OCI-LY7 (cell line): Measurements from ENCODE around the gene CACNA2D4. TPM values are rescaled to one million over a fixed set of nuclear protein-coding genes. Genes with fewer than 3 reads are reported as not detected.

Source experiments
- BruUV-seq: library from RNA; stranded (reverse); fragments of 400-500 nt; replicated peaks from 2 replicates; lab custom pipeline; 2021; lab: Mats Ljungman, UMichigan
- CTCF ChIA-PET: fragments of 300-600 bp; sonication (Branson Sonifier 250); formaldehyde crosslinking; loops from one replicate; lab custom pipeline; 2022; ENCODE audit warnings: antibody characterized with exemption; ENCODE audit not compliant: unreplicated experiment; lab: Charles Lee
- POLR2A ChIA-PET: fragments of 300-600 bp; sonication (Branson Sonifier 250); formaldehyde crosslinking; loops from one replicate; lab custom pipeline; 2022; ENCODE audit warnings: antibody characterized with exemption; lab: Charles Lee
- DNase-seq: peaks from one replicate; pipeline ENCODE4 v3.0.0-alpha.2; 2015; ENCODE audit warnings: low spot score
- H2AFZ ChIP-seq: fragments of 200-600 bp; sonication (generic), shearing (Covaris generic); 2 replicates; pipeline ENCODE4 v1.6.1; 2014; ENCODE audit warnings: mild to moderate bottlenecking, antibody characterized with exemption, low read length, moderate library complexity
- H3K27ac ChIP-seq: fragments of 200-600 bp; sonication (generic); 2 replicates; pipeline ENCODE4 v1.5.1; 2014; ENCODE audit warnings: mixed run types, low read depth, mild to moderate bottlenecking, moderate library complexity, low read length, inconsistent platforms; ENCODE audit not compliant: poor library complexity, severe bottlenecking
- H3K36me3 ChIP-seq: fragments of 200-600 bp; sonication (generic); 2 replicates; pipeline ENCODE4 v1.6.1; 2014; ENCODE audit warnings: mild to moderate bottlenecking, antibody characterized with exemption, low read length, moderate library complexity, mixed read lengths; ENCODE audit not compliant: insufficient read depth
- H3K4me1 ChIP-seq: fragments of 200-600 bp; sonication (generic); 2 replicates; pipeline ENCODE4 v1.5.1; 2014; ENCODE audit warnings: mild to moderate bottlenecking, low read length; ENCODE audit not compliant: insufficient read depth, poor library complexity, severe bottlenecking
- H3K4me2 ChIP-seq: fragments of 200-600 bp; sonication (generic); 2 replicates; pipeline ENCODE4 v1.6.1; 2014; ENCODE audit warnings: mild to moderate bottlenecking, low read length
- H3K4me3 ChIP-seq: fragments of 200-600 bp; sonication (generic); 2 replicates; pipeline ENCODE4 v1.5.1; 2014; ENCODE audit warnings: mild to moderate bottlenecking, low read depth, low read length; ENCODE audit not compliant: poor library complexity, severe bottlenecking
- H3K79me2 ChIP-seq: fragments of 200-600 bp; sonication (generic); 2 replicates; pipeline ENCODE4 v1.6.1; 2016; ENCODE audit warnings: low read depth, mild to moderate bottlenecking, low read length, moderate library complexity, mixed read lengths; ENCODE audit not compliant: insufficient read depth
- H3K9me2 ChIP-seq: fragments of 200-600 bp; sonication (generic); 2 replicates; pipeline ENCODE4 v1.6.1; 2016; ENCODE audit warnings: mild to moderate bottlenecking, low read length, mixed read lengths; ENCODE audit not compliant: insufficient read depth
- H3K9me3 ChIP-seq: fragments of 200-600 bp; sonication (generic); 2 replicates; pipeline ENCODE4 v1.6.1; 2014; ENCODE audit warnings: mild to moderate bottlenecking, mixed run types, low read length, mixed read lengths
- H4K20me1 ChIP-seq: fragments of 200-600 bp; sonication (generic); 2 replicates; pipeline ENCODE4 v1.6.1; 2014; ENCODE audit warnings: mild to moderate bottlenecking, antibody characterized with exemption, low read length, moderate library complexity, mixed read lengths; ENCODE audit not compliant: insufficient read depth
- CTCF ChIP-seq: fragments of 200-600 bp; sonication (generic); conservative IDR thresholded peaks from 2 replicates; pipeline ENCODE4 v1.5.1; 2014; ENCODE audit warnings: mild to moderate bottlenecking, antibody characterized with exemption, low read length, moderate library complexity, mixed read lengths
- EZH2phosphoT487 ChIP-seq: fragments of 200-600 bp; sonication (generic); IDR thresholded peaks from 2 replicates; pipeline ENCODE4 v1.6.1; 2018; ENCODE audit warnings: low read depth, borderline replicate concordance, mild to moderate bottlenecking, mixed run types, antibody characterized with exemption, low read length, moderate library complexity, mixed read lengths
- intact Hi-C: fragments of 100-400 bp; cut with micrococcal nuclease; formaldehyde crosslinking; loops from one replicate; pipeline ENCODE4 v1.10.0; 2022; ENCODE audit not compliant: unreplicated experiment
- total RNA-seq, 2 experiments: library from RNA; depleted of rRNA in 1 of 2; stranded (reverse); fragments of >200 nt in 1 of 2; shearing (Covaris generic) in 1 of 2; gene quantifications; 2 replicates each; pipeline ENCODE4 v1.2.3, GENCODE V29; 2014 to 2022

CACNA2D4 gene
- total RNA-seq, 2 experiments from 2014 or later = 0.13 TPM; not detected in 1

- H3K4me3 ChIP-seq = no peak overlapping the region
- H3K4me1 ChIP-seq = no peaks in the 10 kb centered on the region
- H4K20me1 ChIP-seq = no peaks in the 10 kb centered on the region
- ChIA-PET POLR2A (interaction anchor here (0.7 to 1.2 kb wide), 6 partner anchors 8 to 1131 kb away, joined by 3 to 5 read pairs (median 4); no protein-coding TSS in a partner anchor), CTCF (no interaction called here)
- no peaks in the 10 kb centered on the region for H3K9me3 ChIP-seq
- no TSS peak for BruUV-seq
- peaks cover 2% of the 10 kb centered on the region; the same call in 1 of the 2 replicates for H3K36me3 ChIP-seq
- no peak overlapping the region for H3K27ac ChIP-seq
- no peak overlapping the region for H2AFZ ChIP-seq
- intact Hi-C loops = no loop called here
- H3K9me2 ChIP-seq = no peaks in the 10 kb centered on the region
- DNase-seq = no peak
- peaks cover 18% of the 10 kb centered on the region for H3K79me2 ChIP-seq
- H3K4me2 ChIP-seq = no peak overlapping the region
- TF ChIP-seq EZH2phosphoT487 = no peak
- no peak for TF ChIP-seq CTCF
Measured at GRCh38 chr12:1767407-1768090, 150.9 kb downstream of the CACNA2D4 start.

- no peaks in the 10 kb centered on the region for H3K9me2 ChIP-seq
- no peaks in the 10 kb centered on the region for H4K20me1 ChIP-seq
- H3K27ac ChIP-seq = no peak overlapping the region
- intact Hi-C loops = no loop called here
- H3K4me1 ChIP-seq = no peaks in the 10 kb centered on the region
- peaks cover 2% of the 10 kb centered on the region; the same call in 1 of the 2 replicates for H3K36me3 ChIP-seq
- TF ChIP-seq CTCF (no peak), EZH2phosphoT487 (no peak)
- ChIA-PET CTCF (no interaction called here), POLR2A (interaction anchor here (1.0 to 1.2 kb wide), 2 partner anchors 9 to 11 kb away, joined by 3 to 5 read pairs; no protein-coding TSS in a partner anchor)
- H3K9me3 ChIP-seq = no peaks in the 10 kb centered on the region
- DNase-seq = no peak
- no peak overlapping the region for H3K4me2 ChIP-seq
- no peak overlapping the region for H3K4me3 ChIP-seq
- no peak overlapping the region for H2AFZ ChIP-seq
- peaks cover 18% of the 10 kb centered on the region for H3K79me2 ChIP-seq
- no TSS peak for BruUV-seq
Measured at GRCh38 chr12:1766110-1766509, 152.3 kb downstream of the CACNA2D4 start.

- Histone ChIP-seq H3K9me2 (no peaks in the 10 kb centered on the region), H3K4me3 (no peak overlapping the region), H3K27ac (no peak overlapping the region), H3K4me1 (no peaks in the 10 kb centered on the region), H4K20me1 (no peaks in the 10 kb centered on the region), H3K9me3 (no peaks in the 10 kb centered on the region), H2AFZ (no peak overlapping the region), H3K4me2 (no peak overlapping the region), H3K79me2 (peaks cover 21% of the 10 kb centered on the region), H3K36me3 (peaks cover 25% of the 10 kb centered on the region)
- no TSS peak for BruUV-seq
- intact Hi-C loops = no loop called here
- CTCF ChIA-PET = no interaction called here
- DNase-seq = no peak
- TF ChIP-seq CTCF = no peak
- no peak for TF ChIP-seq EZH2phosphoT487
- POLR2A ChIA-PET = interaction anchor here (0.8 kb wide), 1 partner anchor 18 kb away, joined by 3 read pairs; no protein-coding TSS in a partner anchor
Measured at GRCh38 chr12:1763153-1763552, 155.3 kb downstream of the CACNA2D4 start.
